ENCODE measurements around the gene CMC2. TPM values are rescaled to one million over a fixed set of nuclear protein-coding genes. Genes with fewer than 3 reads are reported as not detected.
A peak's percentile ranks its signal among the peaks of the same experiment; 100 is the strongest.

Gene CMC2
- total and polyA plus RNA-seq, 10 of the 15 experiments (the other 5 are each of a cell fraction or from before 2014, with no cell fraction given) = 62.8 to 251 (median 157) TPM

DNA sequence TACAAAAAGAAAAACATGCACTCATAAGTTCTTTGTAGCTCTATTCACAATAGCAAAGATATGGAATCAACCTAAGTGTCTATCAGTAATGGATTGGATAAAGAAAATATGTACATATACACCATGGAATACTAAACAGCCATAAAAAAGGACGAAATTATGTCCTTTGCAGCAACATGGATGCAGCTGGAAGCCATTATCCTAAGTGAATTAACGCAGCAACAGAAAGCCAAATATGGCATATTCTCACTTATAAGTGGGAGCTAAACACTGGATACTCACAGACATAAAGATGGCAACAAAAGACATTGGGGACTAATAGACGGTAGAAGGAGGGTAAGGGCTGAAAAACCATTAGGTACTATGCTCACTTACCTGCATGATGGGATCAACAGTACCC, 5.8 kb downstream of the CMC2 start:
- H3K4me1 ChIP-seq (ENCODE audit: control insufficient read depth, insufficient read depth, low read length) = peaks cover 3% of the 10 kb centered on the region
- no peak overlapping the region for H3K9ac ChIP-seq (ENCODE audit: control insufficient read depth, insufficient read depth, low read length)
- 97% methylated on average over 3 of the region's 3 CpGs for WGBS (ENCODE audit: insufficient coverage, insufficient replicate concordance, low lambda C conversion rate, missing lambda C conversion rate)
- ATAC-seq (no peak), DNase-seq (ENCODE audit: low read depth, low spot score) (no peak), FAIRE-seq (no peak)
- 0 out of 4 replicates have a peak, but pooled peaks cover 0 to 2% of the 10 kb centered on the region in 2 experiments for H3K36me3 ChIP-seq (ENCODE audit: control insufficient read depth in 2 of 2, insufficient read depth in 2 of 2, low read length in 1 of 2)
- CTCF ChIA-PET = interaction anchor here (0.8 kb wide), 1 partner anchor 52 kb away, joined by 3 read pairs; no protein-coding TSS in a partner anchor
- no peaks in the 10 kb centered on the region for H4K20me1 ChIP-seq (ENCODE audit: control insufficient read depth, insufficient read depth)
- POLR2A ChIA-PET = interaction anchor here (0.7 kb wide), 1 partner anchor 75 kb away, joined by 3 read pairs; no protein-coding TSS in a partner anchor
- H2AFZ ChIP-seq (ENCODE audit: control insufficient read depth, low read depth, low read length) = no peak overlapping the region
- RAD21 ChIA-PET (ENCODE audit: unreplicated experiment) = no interaction called here
- H3K9me3 ChIP-seq (replicated peaks; ENCODE audit: control insufficient read depth, insufficient read depth, low read length) = no peaks in the 10 kb centered on the region; the same call in 2 of the 3 replicates
- H3K4me2 ChIP-seq (ENCODE audit: control insufficient read depth, insufficient read depth) = no peak overlapping the region; the same call in 1 of the 2 replicates
- no peak overlapping the region for H3K27ac ChIP-seq (ENCODE audit: control insufficient read depth, insufficient read depth)
- in situ Hi-C loops (cut with MboI) = no loop called here
- H3K79me2 ChIP-seq (ENCODE audit: control insufficient read depth, insufficient read depth, low read length) = peaks cover 97% of the 10 kb centered on the region
- no peak for TF ChIP-seq BRCA1 (IDR thresholded peaks at IDR 0.05; ENCODE audit: low read depth, low read length)
- peak; percentile 58; the same call in 1 of the 2 replicates for TF ChIP-seq ZNF217 (IDR thresholded peaks at IDR 0.05)
- no TSS peak for BruUV-seq (replicated peaks)
- intact Hi-C loops (cut with micrococcal nuclease; ENCODE audit: unreplicated experiment) = loop anchor here (10.0 kb wide), 3 partner anchors 314 to 1654 kb away; partner anchors contain the start of gene GAN
- SMC1A ChIA-PET (ENCODE audit: uncharacterized antibody, unreplicated experiment) = interaction anchor here (0.6 to 1.7 kb wide), 3 partner anchors 10 to 260 kb away, joined by 3 read pairs; no protein-coding TSS in a partner anchor
- no peaks in the 10 kb centered on the region for H3K27me3 ChIP-seq (replicated peaks in 1 of 2; ENCODE audit: control insufficient read depth in 2 of 2, insufficient read depth in 2 of 2, low read length in 1 of 2)
- H3K4me3 ChIP-seq = no peak overlapping the region

GRCh38 chr16:80997964-80998620, 8.6 kb downstream of the CMC2 start:
- ATAC-seq = peak; percentile 19
- RAD21 ChIA-PET (ENCODE audit: unreplicated experiment) = interaction anchor here (0.6 to 1.7 kb wide), 5 partner anchors 9 to 743 kb away, joined by 3 to 6 read pairs (median 4); partner anchors contain the start of genes ATMIN and CENPN
- Histone ChIP-seq H3K4me3 (peak overlapping the region; percentile 60; the same call in 1 of the 2 replicates), H4K20me1 (ENCODE audit: control insufficient read depth, insufficient read depth) (no peaks in the 10 kb centered on the region), H3K9ac (ENCODE audit: control insufficient read depth, insufficient read depth, low read length) (peak overlapping the region; percentile 67), H3K27me3 (replicated peaks in 1 of 2; ENCODE audit: control insufficient read depth in 2 of 2, insufficient read depth in 2 of 2, low read length in 1 of 2) (no peaks in the 10 kb centered on the region), H3K4me1 (ENCODE audit: control insufficient read depth, insufficient read depth, low read length) (no peaks in the 10 kb centered on the region; the same call in 1 of the 2 replicates), H3K79me2 (ENCODE audit: control insufficient read depth, insufficient read depth, low read length) (peaks cover 91% of the 10 kb centered on the region), H3K36me3 (ENCODE audit: control insufficient read depth in 2 of 2, insufficient read depth in 2 of 2, low read length in 1 of 2) (peaks cover 0 to 2% of the 10 kb centered on the region in 2 experiments; a peak in 2 of 4 replicates), H3K27ac (ENCODE audit: control insufficient read depth, insufficient read depth) (peak overlapping the region; percentile 83), H3K9me3 (replicated peaks; ENCODE audit: control insufficient read depth, insufficient read depth, low read length) (no peaks in the 10 kb centered on the region; the same call in 2 of the 3 replicates), H2AFZ (ENCODE audit: control insufficient read depth, low read depth, low read length) (no peak overlapping the region), H3K4me2 (ENCODE audit: control insufficient read depth, insufficient read depth) (peak overlapping the region; percentile 80)
- intact Hi-C loops (cut with micrococcal nuclease; ENCODE audit: unreplicated experiment) = no loop called here
- FAIRE-seq = no peak
- WGBS (ENCODE audit: insufficient coverage, insufficient replicate concordance, low lambda C conversion rate, missing lambda C conversion rate) = 71% methylated on average over 7 of the region's 7 CpGs
- no TSS peak for BruUV-seq (replicated peaks)
- POLR2A ChIA-PET = interaction anchor here (0.6 to 2.4 kb wide), 9 partner anchors 8 to 777 kb away, joined by 3 to 15 read pairs (median 3); partner anchors contain the start of genes C16orf46, CENPN and CMC2
- TF ChIP-seq, protein P1, sequence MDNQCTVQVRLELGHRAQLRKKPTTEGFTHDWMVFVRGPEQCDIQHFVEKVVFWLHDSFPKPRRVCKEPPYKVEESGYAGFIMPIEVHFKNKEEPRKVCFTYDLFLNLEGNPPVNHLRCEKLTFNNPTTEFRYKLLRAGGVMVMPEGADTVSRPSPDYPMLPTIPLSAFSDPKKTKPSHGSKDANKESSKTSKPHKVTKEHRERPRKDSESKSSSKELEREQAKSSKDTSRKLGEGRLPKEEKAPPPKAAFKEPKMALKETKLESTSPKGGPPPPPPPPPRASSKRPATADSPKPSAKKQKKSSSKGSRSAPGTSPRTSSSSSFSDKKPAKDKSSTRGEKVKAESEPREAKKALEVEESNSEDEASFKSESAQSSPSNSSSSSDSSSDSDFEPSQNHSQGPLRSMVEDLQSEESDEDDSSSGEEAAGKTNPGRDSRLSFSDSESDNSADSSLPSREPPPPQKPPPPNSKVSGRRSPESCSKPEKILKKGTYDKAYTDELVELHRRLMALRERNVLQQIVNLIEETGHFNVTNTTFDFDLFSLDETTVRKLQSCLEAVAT (IDR thresholded peaks at IDR 0.05) = peak; percentile 69; the same call in 1 of the 2 replicates
- TF ChIP-seq SPI1 (IDR thresholded peaks at IDR 0.05; ENCODE audit: borderline replicate concordance, insufficient read depth, low read depth, low read length) (peak; percentile 26; the same call in 1 of the 2 replicates), IKZF2 (IDR thresholded peaks at IDR 0.05) (0 out of 4 replicates have a peak, but pooled peaks have one; percentile 11 to 12), KAT2A (conservative IDR thresholded peaks at IDR 0.05; ENCODE audit: control insufficient read depth, low read depth, low read length) (no peak)
- SMC1A ChIA-PET (ENCODE audit: uncharacterized antibody, unreplicated experiment) = interaction anchor here (0.9 to 1.3 kb wide), 8 partner anchors 9 to 732 kb away, joined by 3 to 9 read pairs (median 4); partner anchors contain the start of genes C16orf46, CENPN and CMC2
- CTCF ChIA-PET = interaction anchor here (0.8 to 2.0 kb wide), 8 partner anchors 12 to 74 kb away, joined by 3 to 10 read pairs (median 6); partner anchors contain the start of gene ATMIN
- no peak for DNase-seq (ENCODE audit: low read depth, low spot score)
- in situ Hi-C loops (cut with MboI) = no loop called here

All from GM12878 (cell line).